Upper lobe of right lung (tissue), 1 donor: ENCODE measurements around the gene CCNL2. TPM values are rescaled to one million over a fixed set of nuclear protein-coding genes. Genes with fewer than 3 reads are reported as not detected.
A peak's percentile ranks its signal among the peaks of the same experiment; 100 is the strongest.

ENCODE experiments used
- ATAC-seq: fragments of 200-7000 bp; cut with Tn5 transposase; one replicate; pipeline ENCODE4 v1.9.1; 2020; ENCODE audit warnings: mild to moderate bottlenecking, moderate library complexity
- DNase-seq: peaks from one replicate; pipeline ENCODE4 v3.0.0-alpha.2; 2020
- H3K27ac ChIP-seq: fragments of 200-600 bp; one replicate; pipeline ENCODE4 v1.8.0; 2022
- H3K27me3 ChIP-seq: fragments of 200-600 bp; one replicate; pipeline ENCODE4 v1.8.0; 2022; ENCODE audit warnings: mild to moderate bottlenecking
- H3K36me3 ChIP-seq: fragments of 200-600 bp; one replicate; pipeline ENCODE4 v1.8.0; 2022
- H3K4me1 ChIP-seq: fragments of 200-600 bp; one replicate; pipeline ENCODE4 v1.8.0; 2022
- H3K4me3 ChIP-seq: fragments of 200-600 bp; one replicate; pipeline ENCODE4 v1.8.0; 2022; ENCODE audit warnings: mild to moderate bottlenecking
- H3K9me3 ChIP-seq: fragments of 200-600 bp; one replicate; pipeline ENCODE4 v1.8.0; 2022
- intact Hi-C: fragments of 100-400 bp; cut with DNase I; formaldehyde crosslinking; loops from one replicate; pipeline ENCODE4 v1.11.0; 2022
- total RNA-seq: library from RNA; stranded (reverse); fragmentation: NEBNext Ultra II Directional; extraction: Animal tissue kit (Norgen Biotek cat#: 25700); gene quantifications from one replicate; pipeline ENCODE4 v1.2.1, GENCODE V29; 2021
- TF ChIP-seq, protein P1 (sequence below): fragments of 200-600 bp; IDR thresholded peaks from one replicate; pipeline ENCODE4 v1.8.0; 2022; ENCODE audit warnings: antibody characterized with exemption
- donor health status: DM: no; HTN: yes; CAD: no; lungs with severe emphysema.

The CCNL2 gene
- total RNA-seq, 1 donor from 2014 or later, result 165 TPM

DNA sequence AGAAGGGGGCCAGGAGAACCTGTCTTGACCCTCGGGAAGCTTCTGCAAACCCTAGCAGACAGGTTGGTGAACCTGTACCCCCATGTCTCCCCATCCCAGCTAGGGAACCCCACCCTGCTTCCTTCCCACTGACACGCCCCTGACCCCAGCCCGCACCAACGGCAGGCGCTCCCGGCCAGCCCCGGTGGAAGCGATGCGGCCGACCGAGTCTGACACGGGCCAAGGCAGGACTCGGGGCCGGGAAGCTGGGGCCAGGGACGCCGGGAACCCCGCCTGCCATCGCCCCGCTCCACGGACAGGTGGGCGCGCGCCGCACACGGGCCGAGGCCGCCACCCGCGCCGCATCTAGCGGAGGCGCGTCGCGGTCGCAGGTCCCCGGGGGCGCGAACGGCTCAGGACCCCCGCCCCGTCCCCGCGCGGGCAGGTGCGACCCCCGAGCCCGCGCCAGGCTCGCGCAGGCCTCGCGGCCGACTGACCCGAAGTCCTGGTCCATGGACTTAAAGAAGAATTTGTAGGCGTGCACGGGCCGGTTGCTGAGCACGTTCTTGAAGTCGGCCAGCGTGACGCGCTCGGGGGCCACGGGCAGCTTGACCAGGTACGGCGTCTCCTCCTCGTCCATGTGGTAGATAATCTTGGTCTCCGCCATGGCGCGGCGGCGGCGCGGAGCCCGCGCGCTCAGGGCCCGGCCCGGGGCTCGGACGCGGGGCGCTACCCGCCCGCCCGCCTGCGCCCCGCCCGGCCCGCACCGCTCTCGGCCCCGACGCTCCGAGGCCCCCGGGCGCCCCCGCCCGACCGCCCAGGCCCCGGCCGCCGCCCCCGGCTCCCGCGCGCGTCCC is 50.5 kb downstream of the CCNL2 start:
- intact Hi-C loops, result no loop called here
- Histone ChIP-seq H3K36me3 (no peaks in the 10 kb centered on the region), H3K4me1 (peaks cover 38% of the 10 kb centered on the region), H3K27me3 (peaks cover 6% of the 10 kb centered on the region), H3K4me3 (peak overlapping the region; percentile 58), H3K9me3 (no peaks in the 10 kb centered on the region), H3K27ac (peak overlapping the region; percentile 68)
- TF ChIP-seq, protein P1, sequence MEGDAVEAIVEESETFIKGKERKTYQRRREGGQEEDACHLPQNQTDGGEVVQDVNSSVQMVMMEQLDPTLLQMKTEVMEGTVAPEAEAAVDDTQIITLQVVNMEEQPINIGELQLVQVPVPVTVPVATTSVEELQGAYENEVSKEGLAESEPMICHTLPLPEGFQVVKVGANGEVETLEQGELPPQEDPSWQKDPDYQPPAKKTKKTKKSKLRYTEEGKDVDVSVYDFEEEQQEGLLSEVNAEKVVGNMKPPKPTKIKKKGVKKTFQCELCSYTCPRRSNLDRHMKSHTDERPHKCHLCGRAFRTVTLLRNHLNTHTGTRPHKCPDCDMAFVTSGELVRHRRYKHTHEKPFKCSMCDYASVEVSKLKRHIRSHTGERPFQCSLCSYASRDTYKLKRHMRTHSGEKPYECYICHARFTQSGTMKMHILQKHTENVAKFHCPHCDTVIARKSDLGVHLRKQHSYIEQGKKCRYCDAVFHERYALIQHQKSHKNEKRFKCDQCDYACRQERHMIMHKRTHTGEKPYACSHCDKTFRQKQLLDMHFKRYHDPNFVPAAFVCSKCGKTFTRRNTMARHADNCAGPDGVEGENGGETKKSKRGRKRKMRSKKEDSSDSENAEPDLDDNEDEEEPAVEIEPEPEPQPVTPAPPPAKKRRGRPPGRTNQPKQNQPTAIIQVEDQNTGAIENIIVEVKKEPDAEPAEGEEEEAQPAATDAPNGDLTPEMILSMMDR, result no peak
- ATAC-seq (peak; percentile 0), DNase-seq (no peak)

GRCh38 chr1:1347663-1348419 is 51.3 kb downstream of the CCNL2 start:
- Histone ChIP-seq H3K27ac (peak overlapping the region; percentile 68), H3K27me3 (no peaks in the 10 kb centered on the region), H3K4me1 (peaks cover 34% of the 10 kb centered on the region), H3K4me3 (peak overlapping the region; percentile 58), H3K36me3 (no peaks in the 10 kb centered on the region), H3K9me3 (no peaks in the 10 kb centered on the region)
- TF ChIP-seq, protein P1, result no peak
- intact Hi-C loops, result no loop called here
- ATAC-seq (peak; percentile 44), DNase-seq (peak; percentile 81)

- intact Hi-C loops, result no loop called here
Observed at GRCh38 chr1:1347026-1347595, 52.0 kb downstream of the CCNL2 start.

DNA sequence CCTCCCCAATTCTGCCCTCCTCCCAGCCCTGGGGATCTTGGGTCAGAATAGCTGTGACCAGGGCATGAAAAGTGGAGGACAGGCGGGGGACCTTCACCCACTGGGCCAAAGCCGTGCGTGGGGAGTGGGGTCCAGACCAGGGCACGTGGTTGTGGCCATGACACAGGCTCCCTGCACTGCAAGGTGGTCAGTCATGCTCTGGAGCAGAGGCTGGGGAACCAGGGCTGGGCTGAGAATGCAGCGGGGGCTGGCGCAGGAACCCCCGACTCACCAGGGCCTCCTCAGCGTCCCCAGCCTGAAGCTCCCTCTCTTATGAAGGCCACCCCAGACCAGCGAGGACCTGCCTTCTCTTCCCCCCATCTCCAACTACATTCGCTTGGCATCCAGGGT is 52.6 kb downstream of the CCNL2 start:
- H3K4me3 ChIP-seq, result no peak overlapping the region
- TF ChIP-seq, protein P1, result no peak
- ATAC-seq (no peak), DNase-seq (no peak)
- no peaks in the 10 kb centered on the region for H3K9me3 ChIP-seq
- intact Hi-C loops, result no loop called here
- H3K36me3 ChIP-seq, result no peaks in the 10 kb centered on the region
- peaks cover 28% of the 10 kb centered on the region for H3K4me1 ChIP-seq
- H3K27ac ChIP-seq, result no peak overlapping the region
- no peaks in the 10 kb centered on the region for H3K27me3 ChIP-seq

More at GRCh38 chr1:1347026-1347595, 52.0 kb downstream of the CCNL2 start:
- Histone ChIP-seq H3K27ac (no peak overlapping the region), H3K4me3 (peak overlapping the region; percentile 58), H3K27me3 (no peaks in the 10 kb centered on the region), H3K36me3 (no peaks in the 10 kb centered on the region), H3K4me1 (peaks cover 34% of the 10 kb centered on the region), H3K9me3 (no peaks in the 10 kb centered on the region)
- no peak for ATAC-seq
- no peak for DNase-seq
- TF ChIP-seq, protein P1, result no peak

GRCh38 chr1:1345860-1346500 is 53.2 kb downstream of the CCNL2 start:
- DNase-seq (no peak), ATAC-seq (no peak)
- H3K4me3 ChIP-seq, result no peak overlapping the region
- peaks cover 26% of the 10 kb centered on the region for H3K4me1 ChIP-seq
- intact Hi-C loops, result no loop called here
- peak overlapping the region; percentile 58 for H3K27ac ChIP-seq
- no peaks in the 10 kb centered on the region for H3K36me3 ChIP-seq
- TF ChIP-seq, protein P1, result no peak
- no peaks in the 10 kb centered on the region for H3K9me3 ChIP-seq
- no peaks in the 10 kb centered on the region for H3K27me3 ChIP-seq
